Fibroblast of lung (primary cell): ENCODE measurements around the gene PWWP2B. TPM values are rescaled to one million over a fixed set of nuclear protein-coding genes. Genes with fewer than 3 reads are reported as not detected.

Experiments
- DNase-seq, 2 donors: peaks; one replicate each; pipeline versions ENCODE4 v3.0.0 to v3.0.0-alpha.2; 2010; ENCODE audit warnings: low read depth in 2 of 2
- H2AFZ ChIP-seq: 2 replicates; pipeline ENCODE4 v1.5.1; 2012; ENCODE audit warnings: low read length, control low read depth, inconsistent platforms
- H3K27ac ChIP-seq: 2 replicates; pipeline ENCODE4 v1.5.1; 2011; ENCODE audit warnings: low read length, control low read depth; ENCODE audit not compliant: insufficient read depth
- H3K27me3 ChIP-seq: 2 replicates; pipeline ENCODE4 v1.5.1; 2011; ENCODE audit warnings: mild to moderate bottlenecking, low read length; ENCODE audit not compliant: control insufficient read depth, insufficient read depth
- H3K36me3 ChIP-seq: 2 replicates; pipeline ENCODE4 v1.5.1; 2011; ENCODE audit warnings: low read length; ENCODE audit not compliant: control insufficient read depth, insufficient read depth
- H3K4me1 ChIP-seq: 2 replicates; pipeline ENCODE4 v1.5.1; 2011; ENCODE audit warnings: low read length; ENCODE audit not compliant: control insufficient read depth, insufficient read depth; ENCODE audit errors: extremely low read depth
- H3K4me2 ChIP-seq: 2 replicates; pipeline ENCODE4 v1.5.1; 2011; ENCODE audit warnings: low read length, control low read depth; ENCODE audit not compliant: insufficient read depth; ENCODE audit errors: extremely low read depth
- H3K4me3 ChIP-seq, 4 experiments: fragments of 200-600 bp in 1 of 4; sonication (generic) in 1 of 4; replicated peaks in 1 of 4; 2 replicates each; pipeline ENCODE4 v1.5.1; 2011 to 2016; ENCODE audit warnings: low read length in 4 of 4, low read depth in 3 of 4, mild to moderate bottlenecking in 3 of 4, control low read depth in 2 of 4, inconsistent platforms in 1 of 4, mixed read lengths in 1 of 4; ENCODE audit not compliant: insufficient read depth in 1 of 4; ENCODE audit errors: control extremely low read depth in 1 of 4
- H3K79me2 ChIP-seq: 2 replicates; pipeline ENCODE4 v1.5.1; 2012; ENCODE audit warnings: mild to moderate bottlenecking, low read length, inconsistent platforms; ENCODE audit not compliant: control insufficient read depth, insufficient read depth
- H3K9ac ChIP-seq: 2 replicates; pipeline ENCODE4 v1.5.1; 2011; ENCODE audit warnings: mild to moderate bottlenecking, low read length, control low read depth; ENCODE audit not compliant: insufficient read depth
- H3K9me3 ChIP-seq: 2 replicates; pipeline ENCODE4 v1.5.1; 2012; ENCODE audit warnings: low read depth, low read length; ENCODE audit not compliant: control insufficient read depth, insufficient read depth
- H4K20me1 ChIP-seq: 2 replicates; pipeline ENCODE4 v1.5.1; 2011; ENCODE audit warnings: low read length; ENCODE audit not compliant: control insufficient read depth, insufficient read depth; ENCODE audit errors: extremely low read depth
- EZH2 ChIP-seq: IDR thresholded peaks from 2 replicates; pipeline ENCODE4 v1.5.1; 2012; ENCODE audit warnings: low read length, control low read depth, mild to moderate bottlenecking; ENCODE audit errors: missing control alignments
- polyA plus RNA-seq, 2 donors: library from polyadenylated mRNA; depleted of rRNA in 1 of 2; stranded (reverse) in 1 of 2; unstranded in 1 of 2; fragments of >200 nt; gene quantifications; 2 replicates each; pipeline ENCODE4 v1.2.1, GENCODE V29; 2011 to 2012; ENCODE audit warnings: missing spikeins in 1 of 2
- total RNA-seq: library from RNA; depleted of rRNA; stranded (reverse); fragments of >200 nt; gene quantifications from 2 replicates; pipeline ENCODE4 v1.2.1, GENCODE V29; 2014
- TF ChIP-seq, protein P1 (sequence below), 2 donors: IDR thresholded peaks in 1 of 2; conservative IDR thresholded peaks in 1 of 2; 1 replicate in 1 of 2; 2 replicates in 1 of 2; pipeline ENCODE4 v1.5.1; 2011 to 2012; ENCODE audit warnings: low read length in 2 of 2, control low read depth in 1 of 2, inconsistent platforms in 1 of 2, low read depth in 1 of 2, mild to moderate bottlenecking in 1 of 2

The PWWP2B gene
- total and polyA plus RNA-seq, 2 donors (not counting 1 experiment from before 2014, with no cell fraction given): 1.5 to 15.9 TPM

DNA sequence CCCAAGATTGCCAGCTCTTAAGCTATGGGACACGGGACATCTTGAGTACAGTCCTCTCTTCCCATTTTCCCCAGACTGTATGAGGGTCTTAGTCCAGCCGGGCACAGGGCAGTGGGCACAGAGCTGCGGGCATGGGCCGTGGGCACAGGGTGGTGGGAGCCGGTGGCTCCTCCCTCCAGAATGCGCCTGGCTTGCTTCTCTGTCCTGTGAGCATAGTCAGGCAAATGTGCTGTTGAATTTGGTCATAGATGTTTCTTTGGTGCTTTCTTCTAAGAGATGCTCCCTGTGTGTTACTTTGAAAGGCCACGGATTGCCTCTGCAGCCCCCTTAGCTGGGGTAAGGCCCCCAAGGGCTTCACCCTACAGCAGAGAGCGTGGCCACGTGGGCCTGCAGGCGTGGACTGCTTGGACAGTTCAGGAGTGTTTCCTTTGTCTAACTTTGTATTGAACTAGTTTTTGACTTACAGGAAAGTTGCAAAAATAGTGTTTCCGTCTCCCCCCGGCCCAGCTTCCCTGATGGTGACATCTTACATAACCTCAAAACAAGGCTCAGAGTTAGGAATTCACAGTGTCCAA is 40.3 kb upstream of the PWWP2B start:
- no peaks in the 10 kb centered on the region for H4K20me1 ChIP-seq
- no peaks in the 10 kb centered on the region for H3K9me3 ChIP-seq
- H3K27me3 ChIP-seq: no peaks in the 10 kb centered on the region
- H3K27ac ChIP-seq: no peak overlapping the region
- no peaks in the 10 kb centered on the region for H3K79me2 ChIP-seq
- no peaks in the 10 kb centered on the region for H3K4me1 ChIP-seq
- no peak overlapping the region for H3K9ac ChIP-seq
- TF ChIP-seq, protein P1, sequence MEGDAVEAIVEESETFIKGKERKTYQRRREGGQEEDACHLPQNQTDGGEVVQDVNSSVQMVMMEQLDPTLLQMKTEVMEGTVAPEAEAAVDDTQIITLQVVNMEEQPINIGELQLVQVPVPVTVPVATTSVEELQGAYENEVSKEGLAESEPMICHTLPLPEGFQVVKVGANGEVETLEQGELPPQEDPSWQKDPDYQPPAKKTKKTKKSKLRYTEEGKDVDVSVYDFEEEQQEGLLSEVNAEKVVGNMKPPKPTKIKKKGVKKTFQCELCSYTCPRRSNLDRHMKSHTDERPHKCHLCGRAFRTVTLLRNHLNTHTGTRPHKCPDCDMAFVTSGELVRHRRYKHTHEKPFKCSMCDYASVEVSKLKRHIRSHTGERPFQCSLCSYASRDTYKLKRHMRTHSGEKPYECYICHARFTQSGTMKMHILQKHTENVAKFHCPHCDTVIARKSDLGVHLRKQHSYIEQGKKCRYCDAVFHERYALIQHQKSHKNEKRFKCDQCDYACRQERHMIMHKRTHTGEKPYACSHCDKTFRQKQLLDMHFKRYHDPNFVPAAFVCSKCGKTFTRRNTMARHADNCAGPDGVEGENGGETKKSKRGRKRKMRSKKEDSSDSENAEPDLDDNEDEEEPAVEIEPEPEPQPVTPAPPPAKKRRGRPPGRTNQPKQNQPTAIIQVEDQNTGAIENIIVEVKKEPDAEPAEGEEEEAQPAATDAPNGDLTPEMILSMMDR (conservative IDR thresholded peaks at IDR 0.05 in 1 of 2, IDR thresholded peaks at IDR 0.05 in 1 of 2; ENCODE audit: low read depth in 1 of 2, low read length in 2 of 2): no peak
- no peak for TF ChIP-seq EZH2
- no peak for DNase-seq
- H2AFZ ChIP-seq: no peak overlapping the region
- H3K4me3 ChIP-seq: no peak overlapping the region
- H3K36me3 ChIP-seq: no peaks in the 10 kb centered on the region
- H3K4me2 ChIP-seq: no peak overlapping the region

DNA sequence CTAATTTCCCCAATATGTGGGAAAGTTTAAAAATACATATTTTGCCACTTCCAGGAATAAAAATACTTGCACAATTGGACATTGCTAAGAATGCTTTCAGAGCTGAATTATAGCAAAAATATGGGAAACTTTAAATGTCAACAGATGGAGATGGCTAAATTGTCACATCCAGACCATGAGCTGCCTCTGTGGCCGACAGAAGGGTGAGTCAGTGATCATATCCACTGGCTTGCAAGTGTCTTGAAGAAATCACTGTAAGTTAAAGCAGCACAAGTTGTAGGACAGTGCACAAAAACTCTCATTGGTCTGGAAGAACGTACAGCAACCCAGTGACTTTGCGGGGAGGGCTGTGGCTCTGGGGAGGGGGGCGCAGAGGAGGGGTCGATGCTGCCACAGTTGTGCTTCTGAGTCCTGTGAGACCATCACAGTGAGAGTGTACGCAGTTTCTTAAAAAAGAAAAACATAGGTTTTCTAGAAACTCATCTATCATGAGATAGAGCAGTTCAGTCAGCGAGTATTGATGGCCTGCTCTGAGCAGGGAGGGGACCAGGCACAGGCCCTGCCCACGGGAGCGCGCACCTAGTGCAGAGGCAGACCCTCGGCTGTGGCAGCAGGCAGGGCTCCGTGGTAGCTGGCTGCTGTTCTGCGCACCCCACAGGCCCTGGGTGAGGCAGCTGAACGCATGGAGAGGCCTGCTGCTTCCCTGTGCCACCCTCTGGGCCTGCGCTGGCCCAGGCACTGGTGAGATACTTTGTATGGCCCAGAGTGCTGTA is 39.5 kb upstream of the PWWP2B start:
- Histone ChIP-seq H3K9ac (no peak overlapping the region), H3K4me1 (no peaks in the 10 kb centered on the region), H3K27me3 (no peaks in the 10 kb centered on the region), H2AFZ (no peak overlapping the region), H3K36me3 (no peaks in the 10 kb centered on the region), H4K20me1 (no peaks in the 10 kb centered on the region), H3K4me2 (no peak overlapping the region), H3K27ac (no peak overlapping the region), H3K9me3 (no peaks in the 10 kb centered on the region), H3K4me3 (no peak overlapping the region), H3K79me2 (no peaks in the 10 kb centered on the region)
- DNase-seq: no peak
- TF ChIP-seq EZH2: no peak
- TF ChIP-seq, protein P1 (conservative IDR thresholded peaks at IDR 0.05 in 1 of 2, IDR thresholded peaks at IDR 0.05 in 1 of 2; ENCODE audit: low read depth in 1 of 2, low read length in 2 of 2): no peak

DNA sequence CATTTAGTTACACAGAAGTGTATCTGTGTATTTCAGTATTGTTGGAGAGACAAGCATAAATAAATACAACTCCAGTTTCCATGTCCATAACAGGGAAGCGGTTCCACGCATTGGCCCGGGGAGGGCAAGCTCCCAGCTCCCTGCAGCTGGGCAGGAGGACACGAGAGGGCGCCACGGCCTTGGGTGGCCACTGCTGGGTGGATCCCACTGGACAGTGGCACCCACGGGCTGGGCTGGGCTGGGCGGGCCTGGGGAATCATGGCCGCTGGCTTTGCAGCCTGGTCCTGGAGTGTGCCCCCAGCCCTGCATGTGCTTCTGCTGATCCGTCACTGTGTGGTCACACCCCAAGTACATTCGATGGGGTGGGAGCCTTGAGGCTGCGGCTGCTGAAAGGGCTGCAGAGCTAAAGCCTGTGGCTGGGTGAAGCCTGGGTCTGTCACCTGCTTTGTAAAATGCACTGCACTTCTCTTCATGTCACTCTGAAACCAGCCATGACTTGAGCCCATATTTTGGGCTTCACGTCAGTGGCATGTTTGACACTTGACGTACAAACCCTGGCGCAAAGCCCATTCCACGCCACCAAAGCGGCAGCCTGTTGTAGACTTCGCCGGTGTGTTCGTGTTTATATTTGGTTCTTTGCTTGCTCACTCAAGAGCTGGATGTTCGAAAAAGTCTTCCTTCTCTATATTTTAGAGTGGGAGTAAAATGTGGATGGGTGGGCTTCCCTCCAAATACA is 37.5 kb upstream of the PWWP2B start:
- Histone ChIP-seq H4K20me1 (no peaks in the 10 kb centered on the region), H3K27me3 (no peaks in the 10 kb centered on the region), H3K4me2 (no peak overlapping the region), H3K27ac (no peak overlapping the region), H3K4me1 (no peaks in the 10 kb centered on the region), H3K9me3 (no peaks in the 10 kb centered on the region), H3K4me3 (no peak overlapping the region), H3K9ac (no peak overlapping the region), H3K36me3 (peaks cover 2% of the 10 kb centered on the region), H2AFZ (no peak overlapping the region), H3K79me2 (no peaks in the 10 kb centered on the region)
- DNase-seq: no peak
- TF ChIP-seq, protein P1 (conservative IDR thresholded peaks at IDR 0.05 in 1 of 2, IDR thresholded peaks at IDR 0.05 in 1 of 2; ENCODE audit: low read depth in 1 of 2, low read length in 2 of 2): no peak
- no peak for TF ChIP-seq EZH2
